Umbilical cord (tissue), 2 donors: ENCODE data around the gene FLRT2. TPM values are rescaled to one million over a fixed set of nuclear protein-coding genes. Genes with fewer than 3 reads are reported as not detected.

ENCODE experiments used
- DNase-seq: peaks from one replicate; pipeline ENCODE4 v3.0.0-alpha.2; 2015; ENCODE audit warnings: low spot score
- total RNA-seq: library from RNA; depleted of rRNA; stranded (reverse); fragments of >200 nt; gene quantifications from one replicate; pipeline ENCODE4 v1.2.3, GENCODE V29; 2014; ENCODE audit warnings: low replicate concordance; ENCODE audit not compliant: insufficient read depth

Gene FLRT2
- total RNA-seq, 1 donor from 2014 or later, result 59.2 TPM

DNA sequence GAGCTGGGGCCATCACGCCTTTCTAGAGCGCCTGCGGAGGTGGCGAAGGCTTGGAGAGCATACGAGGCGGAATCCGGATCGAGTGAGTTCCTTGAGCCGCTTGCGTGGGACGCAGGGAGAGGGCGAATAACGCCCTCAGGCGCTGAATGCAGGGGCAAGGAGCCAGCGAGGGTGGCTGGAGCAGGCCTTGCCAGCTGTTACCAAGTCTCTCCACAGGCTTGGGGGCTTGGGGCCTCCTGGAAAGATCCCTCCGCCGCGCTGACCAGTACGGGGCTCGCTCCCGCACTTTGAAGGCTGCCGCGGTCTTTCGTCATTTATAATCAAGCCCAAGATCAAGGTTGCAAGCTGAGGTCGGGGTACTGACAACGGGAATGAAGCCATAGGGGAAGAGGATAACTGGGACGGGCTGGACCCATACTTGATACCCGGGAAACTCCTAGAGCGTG is 1.2 kb downstream of the FLRT2 start:
- peak; percentile 84 for DNase-seq

DNA sequence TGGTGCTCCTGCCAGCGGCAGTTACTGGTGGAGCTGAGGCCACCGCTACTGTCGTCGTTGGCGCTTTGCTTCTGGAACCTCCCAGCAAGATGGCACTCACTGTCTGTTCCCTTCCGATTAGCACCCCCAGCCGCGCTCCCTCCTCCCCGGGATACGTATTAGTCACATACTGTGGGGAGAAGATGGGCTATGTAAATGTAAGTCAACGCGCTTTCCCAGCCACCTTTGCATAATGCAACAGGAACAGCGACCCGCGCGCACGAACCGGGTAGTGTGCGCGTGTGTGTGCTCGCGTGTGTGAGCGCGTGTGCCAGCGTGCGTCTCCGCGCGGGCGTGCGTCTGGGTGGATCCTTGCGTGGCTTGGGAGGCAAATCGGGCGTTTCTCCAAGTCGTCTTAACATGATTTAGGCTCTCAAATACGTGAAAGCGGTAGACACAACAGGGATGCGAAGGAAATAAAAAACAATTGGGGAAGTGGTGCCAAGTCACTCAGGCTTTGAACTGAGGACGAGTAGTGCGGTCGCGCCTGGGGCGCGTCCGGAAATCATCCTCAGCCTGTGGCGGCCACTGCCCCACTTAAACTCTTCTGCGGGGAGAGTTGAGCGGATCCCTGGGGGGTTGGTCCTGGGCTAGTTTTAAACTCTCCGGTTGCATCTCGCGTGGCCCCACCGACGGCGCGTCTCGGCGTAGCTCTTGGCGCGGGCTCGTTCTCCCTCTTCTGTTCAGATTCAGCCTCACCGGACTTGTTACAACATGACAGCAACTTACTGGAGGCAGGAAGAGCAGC is 1.8 kb downstream of the FLRT2 start:
- peak; percentile 89 for DNase-seq

DNA sequence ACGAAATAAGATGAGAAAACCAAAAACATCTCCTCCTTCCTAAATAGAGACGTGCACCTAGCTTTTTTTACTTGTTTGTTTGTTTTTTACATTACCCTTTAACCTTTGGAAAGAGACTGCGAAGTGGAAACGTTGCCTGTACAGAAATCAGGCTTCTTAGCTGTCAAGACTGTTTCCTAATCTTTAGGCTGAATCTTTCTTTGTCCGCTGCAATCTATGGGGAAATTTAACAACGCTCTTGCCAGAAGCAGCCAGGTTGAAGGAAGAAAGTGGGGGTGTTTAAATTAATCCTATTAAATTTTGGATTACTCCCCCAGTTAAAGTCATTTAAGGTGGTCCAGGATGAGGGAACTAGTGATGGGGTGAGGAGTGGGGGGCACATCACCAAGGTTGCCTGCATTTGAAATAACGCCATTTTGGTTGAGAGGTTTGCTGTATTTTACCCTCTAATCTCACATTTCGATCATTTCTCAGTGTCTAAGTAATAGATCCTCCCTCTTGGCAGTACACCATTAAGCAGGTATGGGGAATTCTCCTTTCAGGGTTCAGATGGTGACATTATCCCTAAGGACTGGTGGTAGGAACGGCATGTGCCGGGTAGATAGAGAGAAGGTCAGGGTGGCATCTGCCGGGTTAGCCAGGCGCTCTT is 2.6 kb downstream of the FLRT2 start:
- DNase-seq, result no peak

DNA sequence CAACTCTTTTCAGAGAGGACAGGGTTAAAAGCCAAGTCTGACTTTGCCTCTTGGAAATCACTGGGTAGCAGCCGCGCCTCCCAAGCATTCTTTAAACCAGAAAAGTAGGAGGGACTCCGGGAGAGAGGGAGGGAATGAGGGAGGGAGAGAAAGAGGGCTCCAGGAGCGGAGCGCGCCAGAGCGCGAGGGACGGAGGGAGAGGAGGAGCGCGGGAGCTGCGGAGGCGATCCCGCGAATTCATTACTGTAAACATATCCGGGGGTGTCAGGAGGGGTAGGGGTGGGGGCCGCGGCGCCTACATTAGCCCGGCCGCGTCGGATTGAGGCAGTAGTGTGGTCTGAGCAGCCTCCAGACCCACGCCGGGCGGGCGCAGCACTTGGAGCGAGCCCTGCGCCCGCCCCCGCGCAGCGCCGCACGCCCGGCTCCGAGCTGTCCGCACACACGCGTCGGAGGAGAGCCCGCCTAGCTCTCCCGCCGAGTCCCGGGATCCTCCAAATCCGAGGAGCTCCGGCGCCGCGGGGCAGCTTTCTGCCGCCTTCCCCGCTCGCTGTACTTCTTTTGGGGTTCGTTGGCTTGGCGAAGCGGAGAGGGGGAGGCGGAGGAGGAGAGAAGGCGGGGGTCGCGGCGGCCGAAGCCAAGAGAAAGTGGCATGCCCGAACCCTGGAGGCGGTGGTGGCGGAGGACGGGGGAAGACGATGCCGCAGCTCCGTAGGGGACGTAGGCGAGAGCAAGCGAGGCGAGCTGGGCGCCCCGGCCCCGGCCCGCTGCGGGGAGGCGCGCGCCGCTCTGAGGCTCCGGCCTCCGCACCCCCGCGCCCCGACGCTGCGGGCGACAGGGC is 3.3 kb downstream of the FLRT2 start:
- DNase-seq, result peak; percentile 97

GRCh38 chr14:85533861-85534291 is 3.9 kb downstream of the FLRT2 start:
- DNase-seq, result peak; percentile 41

DNA sequence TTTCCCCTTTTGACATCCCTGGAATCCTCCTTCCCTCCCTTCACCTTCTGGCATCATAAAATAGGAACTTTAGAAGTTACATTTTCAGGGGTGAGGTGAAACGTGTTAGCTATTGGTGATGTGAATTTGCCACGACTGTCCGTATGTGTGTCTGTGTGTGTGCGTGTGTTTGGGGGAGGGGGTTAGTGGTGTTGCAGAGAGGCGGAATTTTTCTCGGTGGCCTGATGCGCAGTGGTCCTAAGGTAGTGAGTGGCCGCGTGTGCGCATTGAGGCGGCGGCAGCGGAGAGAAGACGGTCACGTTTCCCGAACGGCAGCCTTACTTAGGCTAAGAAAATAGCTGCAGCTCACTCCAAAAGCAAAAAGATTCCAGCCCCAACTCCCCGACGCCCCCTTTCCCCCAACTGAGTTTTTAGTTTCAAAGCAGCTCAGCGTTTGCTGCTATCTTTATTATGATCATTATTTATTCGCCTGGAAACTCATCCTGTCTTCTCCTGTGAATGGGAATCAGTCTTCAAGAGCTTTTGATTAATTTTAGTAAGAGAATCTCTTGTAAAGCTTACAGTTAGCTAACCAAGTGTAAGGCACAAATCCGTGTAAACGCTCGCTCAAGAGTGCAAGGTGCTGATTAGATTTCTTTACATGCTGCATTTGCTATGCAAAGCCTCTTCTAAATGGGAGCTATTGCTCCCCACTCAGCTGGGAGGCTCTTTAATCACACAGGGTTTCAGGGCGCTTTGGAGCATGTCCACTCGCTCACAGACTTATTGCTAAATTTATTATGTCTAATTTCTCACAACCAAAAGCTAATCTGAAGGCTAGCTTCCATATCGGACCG is 4.7 kb downstream of the FLRT2 start:
- DNase-seq, result peak; percentile 35

DNA sequence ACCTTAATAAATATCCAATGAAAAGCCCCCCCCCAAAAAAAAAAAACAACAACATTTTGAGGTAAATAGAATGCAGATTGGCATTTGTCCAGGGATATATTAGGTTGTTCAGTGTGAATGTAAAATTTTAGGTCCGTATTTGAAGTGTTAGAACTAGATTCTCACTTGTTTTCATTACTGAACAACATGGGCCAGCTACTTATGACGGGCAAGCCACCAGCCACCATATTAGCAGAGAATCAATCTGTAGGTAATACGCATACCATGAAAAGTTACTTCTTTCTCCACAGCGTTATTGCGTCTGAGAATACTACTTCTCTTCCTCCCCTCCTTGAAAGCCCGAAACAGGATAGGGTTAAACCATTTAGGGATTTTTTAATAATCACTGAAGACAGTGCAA is 5.4 kb downstream of the FLRT2 start:
- no peak for DNase-seq

- peak; percentile 81 for DNase-seq
These were observed 6.3 kb downstream of the FLRT2 start for GRCh38 chr14:85535991-85536832.

DNA sequence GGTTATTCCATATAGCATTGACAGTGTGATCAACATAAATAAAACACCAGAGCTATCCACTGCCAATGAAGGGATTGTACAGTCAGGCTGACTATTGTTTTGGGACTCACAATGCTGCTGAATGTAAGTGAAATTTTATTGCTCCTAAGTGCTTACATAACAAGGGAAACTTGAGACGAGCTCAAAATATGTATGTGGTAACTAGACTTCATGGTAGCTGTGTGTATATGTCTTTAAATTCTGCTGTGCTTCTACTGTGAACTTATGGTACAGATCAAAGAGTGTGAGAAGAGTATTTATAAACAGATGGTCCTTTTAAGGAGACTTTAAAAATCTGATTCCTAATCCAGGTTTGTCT is 6.9 kb downstream of the FLRT2 start:
- peak; percentile 78 for DNase-seq

GRCh38 chr14:85537526-85537925 is 7.6 kb downstream of the FLRT2 start:
- DNase-seq, result no peak

DNA sequence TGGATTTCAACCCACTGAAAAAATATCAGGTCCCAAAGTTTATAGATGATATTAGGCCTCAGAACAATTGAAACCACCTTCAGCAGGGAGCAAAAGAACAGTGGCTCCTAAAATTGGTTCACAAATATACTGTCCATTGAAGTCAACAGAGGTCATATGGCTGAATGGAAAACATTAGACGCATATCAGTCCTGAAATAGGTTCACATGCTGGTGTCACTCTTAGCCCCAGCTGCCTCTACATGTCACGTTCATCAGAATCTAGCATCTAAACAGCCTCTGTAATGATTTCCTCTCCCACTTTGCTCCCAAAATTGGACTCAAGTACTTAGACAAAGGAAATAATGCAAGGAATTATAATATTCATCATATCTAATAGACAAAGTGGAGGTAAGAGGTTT is 8.7 kb downstream of the FLRT2 start:
- no peak for DNase-seq

DNA sequence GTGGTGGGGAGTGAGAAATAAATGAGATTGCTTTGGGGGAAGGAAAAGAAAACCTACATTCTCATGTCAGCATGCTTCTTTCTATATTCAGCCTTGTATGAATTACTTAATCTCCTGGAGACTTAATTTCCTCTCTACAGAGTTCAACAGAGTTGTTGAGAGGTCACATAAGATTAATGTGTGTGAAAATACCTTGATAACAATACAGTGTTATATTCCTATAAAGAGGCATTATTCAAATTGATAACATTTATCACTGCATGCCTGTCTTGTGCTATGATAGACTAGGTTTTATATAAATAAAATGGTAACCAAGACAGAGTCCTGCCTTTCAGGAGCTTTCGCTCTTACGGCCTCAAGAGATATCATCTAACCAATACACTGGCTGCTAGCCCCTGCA is 9.6 kb downstream of the FLRT2 start:
- DNase-seq, result no peak

GRCh38 chr14:85542623-85543022 is 12.7 kb downstream of the FLRT2 start:
- DNase-seq, result no peak

DNA sequence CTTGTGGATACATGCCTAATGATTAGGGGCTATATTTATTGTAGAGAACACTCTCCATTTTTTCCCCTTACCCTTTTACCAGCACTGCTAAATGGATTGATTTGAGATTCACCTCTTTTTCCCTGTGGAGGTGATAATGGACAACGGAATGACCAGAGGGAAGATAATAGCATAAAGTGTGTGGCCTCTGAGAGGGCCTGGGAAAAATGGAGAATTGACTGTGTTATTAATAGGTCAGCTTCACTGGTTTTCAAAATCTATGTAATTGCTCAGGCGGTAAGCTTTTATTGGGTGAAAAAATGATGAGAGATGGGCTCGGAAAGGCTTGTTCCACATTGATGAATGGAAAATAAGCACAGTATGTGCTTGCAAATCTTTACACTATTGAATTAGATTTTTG is 15.8 kb downstream of the FLRT2 start:
- no peak for DNase-seq

GRCh38 chr14:85546390-85546789 is 16.4 kb downstream of the FLRT2 start:
- DNase-seq, result no peak

DNA sequence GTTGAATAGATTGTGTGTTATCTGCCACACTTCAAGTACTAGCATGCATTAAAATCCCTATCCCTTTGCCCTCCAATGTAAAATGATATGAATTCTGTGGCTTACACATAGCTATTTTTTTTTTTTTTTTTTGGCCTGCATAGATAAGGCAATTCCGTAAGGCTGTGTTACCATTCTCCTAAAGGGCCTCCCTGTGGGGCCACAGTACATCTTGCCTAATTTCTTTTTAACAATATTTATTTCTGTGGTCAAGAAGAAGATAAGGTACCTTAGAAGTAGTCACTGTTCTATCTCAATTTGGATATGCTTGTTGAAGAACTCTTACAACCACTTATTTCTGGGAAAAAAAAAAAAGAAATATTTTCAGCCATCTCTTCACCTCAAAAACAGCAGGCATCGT is 19.8 kb downstream of the FLRT2 start:
- no peak for DNase-seq

- DNase-seq, result peak; percentile 28
These were observed 24.2 kb downstream of the FLRT2 start for GRCh38 chr14:85554106-85554505.

GRCh38 chr14:85556267-85556666 is 26.3 kb downstream of the FLRT2 start:
- no peak for DNase-seq

- no peak for DNase-seq
These were observed 28.6 kb downstream of the FLRT2 start for GRCh38 chr14:85558505-85558904.

DNA sequence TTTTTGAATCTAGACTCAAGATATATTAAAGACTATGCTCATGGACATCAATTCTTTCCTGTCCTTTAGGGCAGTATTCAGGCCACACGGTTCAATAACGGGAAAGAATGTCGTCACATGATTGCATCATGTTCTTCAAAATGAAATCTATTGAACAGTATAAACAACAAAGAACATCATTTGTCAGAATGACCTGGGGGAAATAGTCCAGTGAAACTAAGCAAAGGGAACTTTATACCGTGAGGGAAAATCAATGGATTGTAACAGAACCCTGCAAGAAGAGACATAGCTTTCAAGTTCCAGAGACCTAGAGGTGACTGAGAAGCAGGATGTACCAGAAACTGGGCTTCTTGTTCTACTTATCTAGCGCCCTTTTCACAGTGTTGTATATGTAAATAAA is 32.7 kb downstream of the FLRT2 start:
- no peak for DNase-seq
